Measurements from ENCODE around the gene SCAMP2. TPM values are rescaled to one million over a fixed set of nuclear protein-coding genes. Genes with fewer than 3 reads are reported as not detected.

Gene SCAMP2
- total and polyA plus RNA-seq, 5 donors from 2014 or later: 107 to 194 (median 152) TPM

- Mint-ChIP-seq H3K4me3 (no peak overlapping the region), H3K36me3 (peaks cover 14% of the 10 kb centered on the region), H3K9me3 (no peaks in the 10 kb centered on the region), H3K27me3 (no peaks in the 10 kb centered on the region), H3K4me1 (peaks cover 9 to 48% (median 22%) of the 10 kb centered on the region in 4 donors), H3K27ac (peak overlapping the region in 1 of 3 donors; percentile 60)
- no peak overlapping the region for H3K4me3 ChIP-seq (ENCODE audit: low read depth, low read length)
- H3K27me3 ChIP-seq (ENCODE audit: control insufficient read depth, insufficient read depth, low read length): no peaks in the 10 kb centered on the region
- no peak for DNase-seq
- no peak for ATAC-seq (ENCODE audit: low read depth in 2 of 2)
- H3K9me3 ChIP-seq (ENCODE audit: control insufficient read depth in 2 of 2, low read length in 2 of 2): no peaks in the 10 kb centered on the region
- H3K27ac ChIP-seq (ENCODE audit: insufficient read depth, low read length, poor library complexity, severe bottlenecking): no peak overlapping the region
- peaks cover 30% of the 10 kb centered on the region for H3K4me1 ChIP-seq (ENCODE audit: control insufficient read depth, insufficient read depth, low read length, poor library complexity, severe bottlenecking)
- peaks cover 64% of the 10 kb centered on the region for H3K36me3 ChIP-seq (ENCODE audit: control insufficient read depth, insufficient read depth, low read length)
Observed at GRCh38 chr15:74802862-74803447, 70.2 kb downstream of the SCAMP2 start.

- Mint-ChIP-seq H3K4me3 (no peak overlapping the region), H3K27ac (no peak overlapping the region), H3K4me1 (peaks cover 9 to 48% (median 26%) of the 10 kb centered on the region in 4 donors), H3K9me3 (no peaks in the 10 kb centered on the region), H3K36me3 (peaks cover 16% of the 10 kb centered on the region), H3K27me3 (no peaks in the 10 kb centered on the region)
- no peaks in the 10 kb centered on the region for H3K27me3 ChIP-seq (ENCODE audit: control insufficient read depth, insufficient read depth, low read length)
- ATAC-seq (ENCODE audit: low read depth in 2 of 2) (no peak), DNase-seq (no peak)
- peaks cover 37% of the 10 kb centered on the region for H3K4me1 ChIP-seq (ENCODE audit: control insufficient read depth, insufficient read depth, low read length, poor library complexity, severe bottlenecking)
- no peaks in the 10 kb centered on the region for H3K9me3 ChIP-seq (ENCODE audit: control insufficient read depth in 2 of 2, low read length in 2 of 2)
- H3K4me3 ChIP-seq (ENCODE audit: low read depth, low read length): no peak overlapping the region
- no peak overlapping the region for H3K27ac ChIP-seq (ENCODE audit: insufficient read depth, low read length, poor library complexity, severe bottlenecking)
- peaks cover 66% of the 10 kb centered on the region for H3K36me3 ChIP-seq (ENCODE audit: control insufficient read depth, insufficient read depth, low read length)
Observed at GRCh38 chr15:74802290-74802689, 70.9 kb downstream of the SCAMP2 start.

GRCh38 chr15:74801311-74801997, 71.7 kb downstream of the SCAMP2 start:
- DNase-seq: no peak
- H3K27ac Mint-ChIP-seq: peak overlapping the region in 1 of 3 donors; percentile 61
- no peaks in the 10 kb centered on the region for H3K27me3 Mint-ChIP-seq
- H3K27ac ChIP-seq (ENCODE audit: insufficient read depth, low read length, poor library complexity, severe bottlenecking): no peak overlapping the region
- H3K4me3 ChIP-seq (ENCODE audit: low read depth, low read length): no peak overlapping the region
- H3K9me3 Mint-ChIP-seq: no peaks in the 10 kb centered on the region
- peaks cover 42% of the 10 kb centered on the region for H3K4me1 ChIP-seq (ENCODE audit: control insufficient read depth, insufficient read depth, low read length, poor library complexity, severe bottlenecking)
- peaks cover 16% of the 10 kb centered on the region for H3K36me3 Mint-ChIP-seq
- no peak for ATAC-seq (ENCODE audit: low read depth in 2 of 2)
- H3K4me1 Mint-ChIP-seq: peaks cover 9 to 50% (median 23%) of the 10 kb centered on the region in 4 donors
- no peak overlapping the region for H3K4me3 Mint-ChIP-seq
- no peaks in the 10 kb centered on the region for H3K9me3 ChIP-seq (ENCODE audit: control insufficient read depth in 2 of 2, low read length in 2 of 2)
- peaks cover 66% of the 10 kb centered on the region for H3K36me3 ChIP-seq (ENCODE audit: control insufficient read depth, insufficient read depth, low read length)
- no peaks in the 10 kb centered on the region for H3K27me3 ChIP-seq (ENCODE audit: control insufficient read depth, insufficient read depth, low read length)

DNA sequence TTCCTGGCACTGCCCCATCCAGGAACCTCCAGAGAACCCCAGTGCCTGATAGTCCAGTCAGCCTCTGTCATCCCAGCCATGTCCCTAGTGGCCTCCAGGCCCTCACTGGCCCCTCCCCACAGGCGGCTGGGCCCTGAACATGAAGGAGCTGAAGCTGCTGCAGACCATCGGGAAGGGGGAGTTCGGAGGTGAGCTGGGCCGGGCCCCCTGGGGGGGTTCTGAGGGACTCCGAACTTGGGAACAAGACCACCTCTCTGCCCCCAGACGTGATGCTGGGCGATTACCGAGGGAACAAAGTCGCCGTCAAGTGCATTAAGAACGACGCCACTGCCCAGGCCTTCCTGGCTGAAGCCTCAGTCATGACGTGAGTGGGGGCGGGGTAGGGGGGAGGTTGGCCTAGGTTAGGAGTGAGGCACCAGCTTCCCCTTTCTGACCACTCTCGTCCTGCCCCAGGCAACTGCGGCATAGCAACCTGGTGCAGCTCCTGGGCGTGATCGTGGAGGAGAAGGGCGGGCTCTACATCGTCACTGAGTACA, 72.5 kb downstream of the SCAMP2 start:
- H3K36me3 Mint-ChIP-seq: peaks cover 20% of the 10 kb centered on the region

GRCh38 chr15:74799856-74800558, 73.2 kb downstream of the SCAMP2 start:
- Mint-ChIP-seq H3K4me3 (peak overlapping the region in 3 of 4 donors; percentile 48 to 73 (median 62)), H3K9me3 (peaks cover 0 to under 1% (median 0%) of the 10 kb centered on the region in 7 donors), H3K27ac (peak overlapping the region; percentile 60 to 90 (median 79)), H3K27me3 (no peaks in the 10 kb centered on the region), H3K36me3 (peaks cover 21% of the 10 kb centered on the region), H3K4me1 (peaks cover 17 to 61% (median 35%) of the 10 kb centered on the region in 4 donors)
- peaks cover 56% of the 10 kb centered on the region for H3K4me1 ChIP-seq (ENCODE audit: control insufficient read depth, insufficient read depth, low read length, poor library complexity, severe bottlenecking)
- peak; percentile 87 to 90 for ATAC-seq (ENCODE audit: low read depth in 2 of 2)
- no peak overlapping the region for H3K4me3 ChIP-seq (ENCODE audit: low read depth, low read length)
- no peaks in the 10 kb centered on the region for H3K9me3 ChIP-seq (ENCODE audit: control insufficient read depth in 2 of 2, low read length in 2 of 2)
- no peaks in the 10 kb centered on the region for H3K27me3 ChIP-seq (ENCODE audit: control insufficient read depth, insufficient read depth, low read length)
- peaks cover 66% of the 10 kb centered on the region for H3K36me3 ChIP-seq (ENCODE audit: control insufficient read depth, insufficient read depth, low read length)
- DNase-seq: peak; percentile 81 to 85 (median 83)
- H3K27ac ChIP-seq (ENCODE audit: insufficient read depth, low read length, poor library complexity, severe bottlenecking): peak overlapping the region; percentile 95

More for the DNA sequence above, 72.5 kb downstream of the SCAMP2 start:
- Histone ChIP-seq H3K36me3 (ENCODE audit: control insufficient read depth, insufficient read depth, low read length) (peaks cover 66% of the 10 kb centered on the region), H3K4me1 (ENCODE audit: control insufficient read depth, insufficient read depth, low read length, poor library complexity, severe bottlenecking) (peaks cover 50% of the 10 kb centered on the region), H3K27ac (ENCODE audit: insufficient read depth, low read length, poor library complexity, severe bottlenecking) (peak overlapping the region; percentile 95), H3K9me3 (ENCODE audit: control insufficient read depth in 2 of 2, low read length in 2 of 2) (no peaks in the 10 kb centered on the region), H3K4me3 (ENCODE audit: low read depth, low read length) (no peak overlapping the region), H3K27me3 (ENCODE audit: control insufficient read depth, insufficient read depth, low read length) (no peaks in the 10 kb centered on the region)
- Mint-ChIP-seq H3K4me1 (peaks cover 13 to 55% (median 29%) of the 10 kb centered on the region in 4 donors), H3K27ac (peak overlapping the region; percentile 60 to 90 (median 79)), H3K9me3 (no peaks in the 10 kb centered on the region), H3K4me3 (no peak overlapping the region), H3K27me3 (no peaks in the 10 kb centered on the region)
- ATAC-seq (ENCODE audit: low read depth in 2 of 2) (no peak), DNase-seq (no peak)

GRCh38 chr15:74799255-74799855, 73.8 kb downstream of the SCAMP2 start:
- Mint-ChIP-seq H3K4me1 (peaks cover 22 to 65% (median 37%) of the 10 kb centered on the region in 4 donors), H3K27me3 (no peaks in the 10 kb centered on the region), H3K36me3 (peaks cover 24% of the 10 kb centered on the region), H3K4me3 (peak overlapping the region in 3 of 4 donors; percentile 31 to 73 (median 62)), H3K9me3 (peaks cover 0 to 1% (median 0%) of the 10 kb centered on the region in 7 donors), H3K27ac (peak overlapping the region in 2 of 3 donors; percentile 79 to 90)
- DNase-seq (peak in 1 of 3 donors; percentile 54), ATAC-seq (ENCODE audit: low read depth in 2 of 2) (peak in 1 of 2 donors; percentile 6)
- Histone ChIP-seq H3K4me3 (ENCODE audit: low read depth, low read length) (no peak overlapping the region), H3K27me3 (ENCODE audit: control insufficient read depth, insufficient read depth, low read length) (no peaks in the 10 kb centered on the region), H3K4me1 (ENCODE audit: control insufficient read depth, insufficient read depth, low read length, poor library complexity, severe bottlenecking) (peaks cover 63% of the 10 kb centered on the region), H3K9me3 (ENCODE audit: control insufficient read depth in 2 of 2, low read length in 2 of 2) (no peaks in the 10 kb centered on the region), H3K27ac (ENCODE audit: insufficient read depth, low read length, poor library complexity, severe bottlenecking) (peak overlapping the region; percentile 95), H3K36me3 (ENCODE audit: control insufficient read depth, insufficient read depth, low read length) (peaks cover 62% of the 10 kb centered on the region)
